Subcutaneous preadipocyte (primary cell): ENCODE results near the gene TPCN1. TPM values are rescaled to one million over a fixed set of nuclear protein-coding genes. Genes with fewer than 3 reads are reported as not detected.

Experiments
- small RNA-seq: library from RNA; depleted of rRNA; stranded (forward); fragments of <200 nt; gene quantifications from one replicate; pipeline ENCODE3, GENCODE V24; 2012
- total RNA-seq: library from RNA; depleted of rRNA; stranded (reverse); fragments of >200 nt; gene quantifications from 2 replicates; pipeline ENCODE4 v1.2.3, GENCODE V29; 2012

Gene TPCN1
- total RNA-seq: 24.6 and 29.3 TPM in 2 replicates

DNA sequence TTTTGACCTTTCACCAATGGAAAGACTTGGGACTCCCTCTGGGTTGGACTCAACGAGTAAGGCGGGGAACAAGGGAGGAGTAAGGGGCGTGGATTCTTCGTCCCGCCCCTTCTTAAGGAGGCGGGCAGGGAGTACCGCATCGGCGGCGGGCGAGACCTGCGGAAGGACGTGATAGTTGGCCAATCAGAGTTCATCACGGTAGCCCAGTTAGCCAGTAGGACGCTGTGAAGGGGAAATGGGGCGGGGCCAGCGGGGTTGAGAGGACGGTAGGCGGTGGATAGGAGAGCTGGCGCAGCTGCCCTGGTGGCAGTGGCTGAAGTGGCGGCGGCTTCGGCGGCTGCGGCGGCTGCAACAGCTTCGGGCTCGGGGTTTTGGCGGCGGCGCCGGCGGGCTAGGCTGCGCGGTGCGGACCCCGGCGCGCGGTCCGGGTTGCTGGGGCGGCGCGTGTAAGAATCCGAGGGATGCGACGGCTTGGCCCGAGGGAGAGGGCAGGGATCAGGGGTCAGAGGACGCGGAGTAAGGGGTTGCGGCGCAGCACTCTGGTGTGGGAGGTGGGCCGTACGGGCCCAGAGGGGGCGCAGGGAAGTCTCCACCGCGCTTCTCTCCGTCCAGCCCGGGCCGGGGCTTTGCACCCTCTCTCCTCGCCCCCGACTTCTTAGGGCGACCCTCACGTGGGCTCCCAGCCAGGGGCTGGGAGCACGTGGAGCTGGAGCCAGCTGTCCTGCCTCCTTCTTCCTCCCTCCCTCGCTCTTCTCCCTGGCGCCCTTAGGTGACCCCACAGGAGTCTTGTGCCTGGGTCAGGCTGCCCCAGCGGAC is at the start of gene TPCN1:
TPCN1 (plus strand) TSS at position 284 of the 816 bp plus-strand sequence. CDS start 5,389 bp downstream, outside the sequence.

DNA sequence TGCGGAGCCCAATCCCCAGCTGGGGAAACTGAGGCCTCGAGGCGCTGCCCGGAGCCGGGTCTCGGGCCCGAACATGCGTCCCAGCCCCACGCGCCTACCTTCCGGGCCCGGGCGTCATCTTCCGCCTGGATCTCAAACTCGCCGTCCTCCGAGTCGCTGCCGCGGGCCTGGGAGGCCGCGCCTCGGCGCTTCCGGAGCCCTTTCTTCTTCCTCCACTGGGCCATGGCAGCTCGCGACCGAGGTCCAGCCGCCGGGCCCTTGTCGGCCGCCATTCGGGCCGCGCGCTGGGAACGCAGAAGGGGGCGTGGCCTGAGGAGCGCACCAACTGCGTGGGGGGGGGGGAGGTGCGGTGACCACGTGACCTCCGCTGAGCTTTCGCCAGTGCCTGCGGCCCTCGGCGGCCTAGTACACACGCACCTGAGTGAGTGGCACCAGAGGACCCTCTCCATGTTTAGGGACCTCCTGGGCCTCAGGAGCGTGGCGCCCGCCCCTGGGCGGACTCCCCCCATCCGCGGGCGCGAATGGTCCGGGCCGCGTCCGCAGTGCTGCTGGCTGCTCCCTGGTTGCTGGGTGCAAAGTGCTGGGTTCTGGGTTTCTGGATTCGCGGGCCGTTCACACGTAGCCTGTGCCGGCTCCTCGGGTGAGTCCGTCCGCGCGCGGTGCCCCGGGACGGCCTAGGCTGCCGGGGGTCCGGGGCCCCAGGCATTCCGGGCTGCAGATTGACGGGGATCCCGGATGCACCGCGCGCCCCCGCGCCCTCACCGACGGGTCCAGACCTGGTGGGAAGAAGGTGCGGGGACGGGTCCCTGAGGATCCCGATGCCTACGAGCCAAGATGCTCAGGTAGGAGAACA is 35.9 kb upstream of the TPCN1 start, which contains the start of the genes DDX54 and RITA1:
DDX54 (minus strand) TSS at position 299 of the 853 bp plus-strand sequence; CDS start at position 272, 27 bp downstream.
RITA1 (plus strand) TSS at position 542 of the 853 bp plus-strand sequence. CDS start 1,026 bp downstream, outside the sequence.

DNA sequence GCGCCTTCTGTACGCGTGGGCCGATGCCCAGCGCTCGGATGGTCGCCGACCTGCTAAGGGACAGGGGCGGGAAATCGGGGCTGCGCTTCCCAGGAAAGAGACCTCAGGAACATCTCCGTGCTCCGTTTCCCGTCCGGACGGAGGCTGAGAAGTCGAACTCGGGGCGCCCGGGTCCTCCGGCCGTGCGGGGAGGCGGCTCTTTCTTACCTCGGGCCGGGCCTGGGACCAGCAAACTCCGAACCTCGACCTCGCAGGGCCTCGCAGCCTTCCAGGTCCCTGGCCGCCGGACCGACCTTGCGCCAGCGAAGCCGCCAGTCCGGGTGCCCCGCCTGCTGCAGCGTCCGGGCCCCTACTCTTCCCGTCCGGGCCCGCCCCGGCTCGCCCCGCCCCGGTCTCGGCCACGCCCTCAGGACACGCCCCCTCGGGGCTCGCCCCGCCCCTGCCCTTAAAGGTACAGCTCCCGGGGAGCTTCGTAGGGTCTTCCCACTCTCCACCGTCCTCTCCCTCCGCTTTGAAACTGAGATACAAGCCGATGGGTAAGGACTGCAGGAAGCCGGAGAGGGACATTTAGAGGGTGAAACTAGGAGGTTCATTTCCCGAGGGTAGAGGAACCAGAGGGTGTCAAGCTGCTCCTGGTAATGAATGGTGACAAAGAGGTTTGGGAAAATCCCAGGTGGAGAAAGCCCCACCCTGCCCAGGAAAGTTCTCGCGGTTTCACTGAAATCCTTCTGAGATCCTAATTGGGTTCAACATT is 113.7 kb downstream of the TPCN1 start, which contains the start of gene SLC8B1:
SLC8B1 (minus strand) TSS at position 324 of the 754 bp plus-strand sequence. CDS start 2,231 bp downstream, outside the sequence.

Small RNA genes within 50 kb of the gene (small RNA-seq; reads per million reads assigned to genes)
- gene MIR6762: not detected
- not detected for gene RF00019

Other genes starting within 250 kb of the TPCN1 start
- 6.2 and 7.0 TPM in 2 replicates for gene OAS2, start 242.9 kb upstream of the TPCN1 start, total RNA-seq
- gene DTX1, start 164.7 kb upstream of the TPCN1 start, total RNA-seq: 0.20 and 0.73 TPM in 2 replicates
- not detected in 2 replicates for gene RASAL1, start 85.7 kb upstream of the TPCN1 start, total RNA-seq
- gene CFAP73, start 71.7 kb upstream of the TPCN1 start, total RNA-seq: not detected in 2 replicates
- gene DDX54, start 36.0 kb upstream of the TPCN1 start, total RNA-seq: 47.0 and 61.0 TPM in 2 replicates
- 18.0 and 18.6 TPM in 2 replicates for gene RITA1, start 35.7 kb upstream of the TPCN1 start, total RNA-seq
- gene SLC8B1, start 113.6 kb downstream of the TPCN1 start, total RNA-seq: 9.2 and 10.2 TPM in 2 replicates
- 33.8 and 37.5 TPM in 2 replicates for gene PLBD2, start 137.1 kb downstream of the TPCN1 start, total RNA-seq
- not detected in 2 replicates for gene SDS, start 182.4 kb downstream of the TPCN1 start, total RNA-seq
- 2.9 and 3.9 TPM in 2 replicates for gene SDSL, start 200.9 kb downstream of the TPCN1 start, total RNA-seq